Stimulated activated naive CD4-positive, alpha-beta T cell treated with Interleukin-2 at 50 U/mL for 16 hours (primary cell): ENCODE results near the gene TEKT3.

ENCODE experiments used
- DNase-seq: peaks from one replicate; lab custom pipeline; 2025; lab: John Stamatoyannopoulos, UW

The TEKT3 gene

GRCh38 chr17:15293558-15293957 lies 47.8 kb downstream of the TEKT3 start:
- no peak for DNase-seq

GRCh38 chr17:15291674-15292361 lies 49.6 kb downstream of the TEKT3 start:
- DNase-seq, result no peak

GRCh38 chr17:15290605-15291004 lies 50.8 kb downstream of the TEKT3 start:
- DNase-seq, result no peak

GRCh38 chr17:15289285-15290183 lies 51.9 kb downstream of the TEKT3 start:
- no peak for DNase-seq

GRCh38 chr17:15288859-15289258 lies 52.5 kb downstream of the TEKT3 start:
- DNase-seq, result no peak

GRCh38 chr17:15287538-15288267 lies 53.7 kb downstream of the TEKT3 start:
- no peak for DNase-seq

- DNase-seq, result no peak
Observed at GRCh38 chr17:15285466-15285865, 55.9 kb downstream of the TEKT3 start.

- no peak for DNase-seq
Observed at GRCh38 chr17:15284537-15284936, 56.9 kb downstream of the TEKT3 start.

GRCh38 chr17:15284107-15284506 lies 57.3 kb downstream of the TEKT3 start:
- DNase-seq, result no peak

- no peak for DNase-seq
Observed at GRCh38 chr17:15281909-15282308, 59.5 kb downstream of the TEKT3 start.

GRCh38 chr17:15278924-15279477 lies 62.4 kb downstream of the TEKT3 start:
- no peak for DNase-seq

- DNase-seq, result no peak
Observed at GRCh38 chr17:15278380-15278779, 63.0 kb downstream of the TEKT3 start.

GRCh38 chr17:15274017-15274416 lies 67.4 kb downstream of the TEKT3 start:
- no peak for DNase-seq

- DNase-seq, result no peak
Observed at GRCh38 chr17:15273141-15273793, 68.1 kb downstream of the TEKT3 start.

GRCh38 chr17:15271741-15272140 lies 69.7 kb downstream of the TEKT3 start:
- no peak for DNase-seq

- DNase-seq, result no peak
Observed at GRCh38 chr17:15270628-15271381, 70.6 kb downstream of the TEKT3 start.

- DNase-seq, result no peak
Observed at GRCh38 chr17:15269780-15270089, 71.7 kb downstream of the TEKT3 start.

- no peak for DNase-seq
Observed at GRCh38 chr17:15269087-15269779, 72.2 kb downstream of the TEKT3 start.

- no peak for DNase-seq
Observed at GRCh38 chr17:15268461-15268860, 72.9 kb downstream of the TEKT3 start.

- DNase-seq, result no peak
Observed at GRCh38 chr17:15267996-15268395, 73.4 kb downstream of the TEKT3 start.
